ENCODE measurements around the gene PAAF1.
"Not testable (repeated sequence)": the region's sequence is repeated elsewhere in the genome, so short reads cannot be mapped to it uniquely, and the experiment has no call there.

The PAAF1 gene

GRCh38 chr11:73876424-73877310, at the start of gene PAAF1, which contains the start of gene COA4:
TSS of gene PAAF1 (plus strand) at chr11:73876999. CDS start at chr11:73877022, 23 bp downstream.
TSS of gene COA4 (minus strand) at chr11:73876846. CDS start at chr11:73873378, 3,468 bp downstream.
- peak; percentile 95 for DNase-seq

- no peak for DNase-seq
Observed at GRCh38 chr11:73830261-73830660, 46.5 kb upstream of the PAAF1 start.

GRCh38 chr11:73833067-73833466, 43.7 kb upstream of the PAAF1 start:
- DNase-seq, result no peak

GRCh38 chr11:73838443-73839122, 38.2 kb upstream of the PAAF1 start:
- no peak for DNase-seq

GRCh38 chr11:73839123-73839457, 37.7 kb upstream of the PAAF1 start:
- no peak for DNase-seq

- no peak for DNase-seq
Observed at GRCh38 chr11:73851046-73851764, 25.6 kb upstream of the PAAF1 start.

GRCh38 chr11:73852049-73852448, 24.8 kb upstream of the PAAF1 start:
- DNase-seq, result no peak

- peak; percentile 47 for DNase-seq
Observed at GRCh38 chr11:73854680-73855079, 22.1 kb upstream of the PAAF1 start.

- DNase-seq, result no peak
Observed at GRCh38 chr11:73856031-73856567, 20.7 kb upstream of the PAAF1 start.

GRCh38 chr11:73859671-73860070, 17.1 kb upstream of the PAAF1 start:
- DNase-seq, result no peak

GRCh38 chr11:73860202-73860601, 16.6 kb upstream of the PAAF1 start:
- DNase-seq, result no peak

GRCh38 chr11:73862986-73863385, 13.8 kb upstream of the PAAF1 start:
- no peak for DNase-seq

GRCh38 chr11:73866095-73866579, 10.7 kb upstream of the PAAF1 start:
- DNase-seq, result peak; percentile 85

GRCh38 chr11:73866586-73866996, 10.2 kb upstream of the PAAF1 start:
- DNase-seq, result peak; percentile 98

- no peak for DNase-seq
Observed at GRCh38 chr11:73869332-73869949, 7.4 kb upstream of the PAAF1 start.

GRCh38 chr11:73870261-73870660, 6.5 kb upstream of the PAAF1 start:
- no peak for DNase-seq

GRCh38 chr11:73872749-73873357, 3.9 kb upstream of the PAAF1 start:
- DNase-seq, result no peak

- DNase-seq, result no peak
Observed at GRCh38 chr11:73875380-73875779, 1.4 kb upstream of the PAAF1 start.

GRCh38 chr11:73875840-73876239, 959 bp upstream of the PAAF1 start:
- no peak for DNase-seq

GRCh38 chr11:73878771-73879170, 2.0 kb downstream of the PAAF1 start:
- no peak for DNase-seq

GRCh38 chr11:73880449-73880848, 3.6 kb downstream of the PAAF1 start:
- DNase-seq, result not testable (repeated sequence)

- DNase-seq, result no peak
Observed at GRCh38 chr11:73883856-73884255, 7.1 kb downstream of the PAAF1 start.

Measured in HCEC 1CT (cell line).